AG08395 (cell line): ENCODE measurements around the gene RAB12.

ENCODE experiments used
- DNase-seq: peaks from one replicate; pipeline ENCODE4 v3.0.0; 2012; ENCODE audit warnings: mixed read lengths, low spot score

The RAB12 gene

GRCh38 chr18:8685914-8686216 lies 76.6 kb downstream of the RAB12 start:
- no peak for DNase-seq

GRCh38 chr18:8686611-8687010 lies 77.4 kb downstream of the RAB12 start:
- no peak for DNase-seq

- DNase-seq: no peak
These were observed 79.1 kb downstream of the RAB12 start for GRCh38 chr18:8688216-8688800.

GRCh38 chr18:8688816-8689215 lies 79.6 kb downstream of the RAB12 start:
- DNase-seq: no peak
